ENCODE measurements around the gene KRT73.
A peak's percentile ranks its signal among the peaks of the same experiment; 100 is the strongest.

The KRT73 gene

GRCh38 chr12:52617403-52617785 is 965 bp downstream of the KRT73 start:
- DNase-seq (ENCODE audit: low spot score): no peak

DNA sequence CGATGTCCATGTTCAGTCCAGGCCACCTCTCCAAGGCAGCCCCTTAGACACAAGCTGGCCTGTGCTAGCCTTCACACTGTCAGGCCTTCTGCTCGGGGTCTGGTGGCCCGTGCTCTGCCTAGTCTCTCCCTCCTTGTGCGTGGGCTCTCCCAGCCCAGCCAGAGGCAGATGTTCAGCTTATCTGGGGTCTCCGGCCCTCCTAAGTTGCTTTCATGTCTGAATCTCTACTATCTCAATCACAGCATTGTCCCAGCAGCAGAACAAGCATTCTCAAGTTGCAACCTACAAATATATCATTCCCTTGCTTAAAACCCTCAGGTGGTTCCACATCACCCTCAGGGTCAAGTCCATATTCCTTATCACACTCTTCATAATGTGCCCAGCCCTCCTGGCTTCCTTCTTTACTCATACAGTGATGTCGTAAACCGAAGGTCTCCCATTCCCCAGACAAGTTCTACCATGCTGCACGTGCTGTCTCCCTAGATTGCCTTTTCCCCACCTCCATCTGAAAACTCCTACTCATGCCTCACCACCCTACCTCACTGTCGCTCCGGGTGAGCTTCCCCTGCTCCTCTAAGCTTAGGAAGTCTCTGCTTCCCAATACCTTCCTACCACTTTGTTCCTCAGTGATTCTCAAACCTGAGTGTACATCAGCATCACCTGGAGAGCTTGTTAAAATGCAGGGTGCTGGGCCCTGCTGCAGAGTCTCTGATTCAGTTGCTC is 1.5 kb downstream of the KRT73 start:
- DNase-seq (ENCODE audit: low spot score): no peak

DNA sequence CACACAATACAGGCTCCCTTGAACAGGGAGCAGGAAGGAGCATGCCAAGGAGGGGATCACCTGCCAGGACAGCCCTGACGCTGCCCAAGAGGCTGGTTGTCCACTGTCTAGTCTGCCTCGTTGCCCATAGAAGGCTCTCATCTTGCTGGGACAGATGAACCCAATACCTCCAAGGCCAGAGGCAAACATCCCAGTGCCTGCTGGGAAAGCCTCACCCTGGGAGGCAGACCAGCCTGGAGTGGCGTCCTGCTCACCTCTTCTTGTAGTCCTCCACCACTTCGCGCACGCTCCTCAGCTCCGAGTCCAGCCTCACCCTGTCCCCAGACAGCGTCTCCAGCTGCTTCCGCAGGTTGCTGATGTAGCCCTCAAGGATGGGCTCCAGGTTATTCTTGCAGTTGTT is 2.4 kb downstream of the KRT73 start:
- DNase-seq (ENCODE audit: low spot score): no peak

- no peak for DNase-seq (ENCODE audit: low spot score)
These were observed 3.0 kb downstream of the KRT73 start for GRCh38 chr12:52615208-52615868.

- no peak for DNase-seq (ENCODE audit: low spot score)
These were observed 3.8 kb downstream of the KRT73 start for GRCh38 chr12:52614381-52615207.

- no peak for DNase-seq (ENCODE audit: low spot score)
These were observed 4.9 kb downstream of the KRT73 start for GRCh38 chr12:52613384-52614030.

DNA sequence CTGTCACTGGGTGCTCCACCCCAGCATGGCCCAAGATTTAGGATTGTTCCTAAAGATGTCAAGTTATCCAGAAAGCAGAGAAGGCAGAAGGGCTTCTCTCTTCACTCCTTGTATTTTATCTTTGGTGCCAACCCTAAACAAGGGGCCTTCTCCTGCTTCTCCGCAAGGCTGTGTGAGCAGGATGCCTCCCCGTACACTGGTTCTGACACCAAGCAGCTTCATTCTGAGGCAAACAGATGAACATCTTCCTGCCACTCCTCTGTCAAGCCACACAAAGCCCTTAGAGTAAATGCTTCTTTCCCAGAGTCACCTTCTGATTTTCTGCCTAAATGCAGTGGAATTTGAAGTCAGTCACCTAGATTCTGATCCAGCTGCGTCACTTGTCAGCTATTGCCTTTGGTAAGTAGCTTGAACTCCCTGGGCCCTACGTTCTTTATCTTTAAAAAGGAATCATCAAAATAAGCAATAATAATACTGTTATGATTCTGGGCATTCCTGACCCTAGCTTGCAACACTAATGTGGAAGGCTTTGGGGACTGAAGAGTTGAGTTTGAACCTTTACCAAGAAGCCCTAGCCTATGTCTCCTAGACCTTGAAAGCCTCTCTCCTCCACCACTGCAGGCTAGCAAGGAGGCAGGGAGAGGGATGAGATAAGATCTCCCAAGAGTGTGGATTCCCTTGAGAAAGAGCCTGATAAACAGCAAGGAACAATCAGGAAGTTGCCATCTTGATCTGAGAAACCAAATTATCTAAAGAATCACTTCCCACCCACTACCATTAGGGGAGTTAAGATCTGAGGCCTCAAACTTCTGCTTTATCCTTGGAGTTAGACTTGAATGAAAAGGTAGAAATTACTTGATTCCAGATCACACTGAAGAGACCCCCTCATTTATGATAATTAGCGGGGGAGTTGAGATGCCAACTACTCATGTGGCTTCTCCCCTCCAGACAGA is 5.7 kb downstream of the KRT73 start:
- no peak for DNase-seq (ENCODE audit: low spot score)

GRCh38 chr12:52611080-52611468 is 7.3 kb downstream of the KRT73 start:
- no peak for DNase-seq (ENCODE audit: low spot score)

- no peak for DNase-seq (ENCODE audit: low spot score)
These were observed 9.3 kb downstream of the KRT73 start for GRCh38 chr12:52608826-52609630.

- no peak for DNase-seq (ENCODE audit: low spot score)
These were observed 10.2 kb downstream of the KRT73 start for GRCh38 chr12:52608161-52608560.

DNA sequence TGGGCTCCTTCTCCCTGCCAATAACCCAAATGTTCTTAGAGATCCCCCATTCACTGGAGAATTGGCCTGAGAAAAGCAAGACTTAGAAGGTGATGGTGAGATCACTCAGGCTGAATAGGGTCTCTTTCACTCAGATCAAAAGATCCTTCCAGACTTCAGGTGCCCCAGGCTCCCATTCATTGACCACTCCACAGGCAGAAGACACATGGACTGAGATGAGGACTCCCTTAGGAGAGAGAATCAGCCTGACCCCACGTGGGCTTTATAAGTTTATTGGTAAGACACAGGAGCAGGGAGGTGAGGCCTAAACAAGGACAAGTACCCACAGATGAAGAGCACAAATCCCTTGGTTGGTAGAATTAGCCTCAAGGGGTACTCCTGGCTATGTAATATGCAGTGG is 11.0 kb downstream of the KRT73 start:
- no peak for DNase-seq (ENCODE audit: low spot score)

GRCh38 chr12:52606581-52607218 is 11.7 kb downstream of the KRT73 start:
- no peak for DNase-seq (ENCODE audit: low spot score)

GRCh38 chr12:52606096-52606495 is 12.3 kb downstream of the KRT73 start:
- DNase-seq (ENCODE audit: low spot score): no peak

DNA sequence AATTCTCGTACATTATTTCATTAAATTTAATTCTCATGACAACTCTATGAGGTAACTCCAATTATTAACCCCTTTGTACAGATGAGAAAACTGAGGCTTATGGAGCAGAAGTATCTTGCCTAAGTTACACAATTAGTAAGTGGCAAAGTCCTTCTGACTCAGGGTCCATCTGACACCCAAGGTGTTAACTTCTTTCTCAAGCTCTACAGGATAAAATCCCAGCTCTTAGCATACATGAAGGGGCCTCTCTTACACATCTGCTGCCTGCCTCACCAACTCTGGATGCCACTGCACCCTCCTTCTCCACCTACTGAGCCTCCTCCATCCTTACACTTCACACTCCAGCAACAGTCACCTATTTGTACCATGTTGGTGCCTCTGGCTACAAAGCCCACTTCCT is 12.8 kb downstream of the KRT73 start:
- DNase-seq (ENCODE audit: low spot score): peak; percentile 15

GRCh38 chr12:52604859-52605258 is 13.5 kb downstream of the KRT73 start:
- DNase-seq (ENCODE audit: low spot score): peak; percentile 48

DNA sequence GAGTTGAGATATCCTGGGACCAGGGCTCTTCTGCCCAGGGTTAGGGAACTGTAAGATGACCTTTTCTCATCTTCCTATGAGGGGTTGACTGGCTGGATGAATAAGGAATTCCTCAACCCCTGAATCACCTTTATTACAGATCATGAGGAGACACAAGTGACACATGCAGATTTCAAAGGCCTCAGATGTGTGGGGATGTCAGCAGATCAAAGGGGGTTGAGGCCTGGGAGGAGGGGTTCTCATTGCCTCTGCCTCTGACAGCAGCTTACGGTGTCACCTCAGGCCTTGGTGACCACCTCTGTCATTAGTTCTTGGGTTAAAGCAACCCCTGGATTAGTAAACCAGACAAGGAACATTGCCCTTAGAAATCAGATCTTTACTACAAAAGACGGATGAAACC is 15.0 kb downstream of the KRT73 start:
- no peak for DNase-seq (ENCODE audit: low spot score)

- DNase-seq (ENCODE audit: low spot score): peak; percentile 48
These were observed 15.8 kb downstream of the KRT73 start for GRCh38 chr12:52602552-52602951.

GRCh38 chr12:52601671-52602070 is 16.7 kb downstream of the KRT73 start:
- peak; percentile 28 for DNase-seq (ENCODE audit: low spot score)

GRCh38 chr12:52600941-52601481 is 17.3 kb downstream of the KRT73 start, which contains the start of gene KRT72:
Gene KRT72, minus strand, starts transcription at chr12:52601463. Its CDS starts 11 bp downstream, at chr12:52601452.
- peak; percentile 8 for DNase-seq (ENCODE audit: low spot score)

Data from left forelimb (tissue), 1 donor.